HepG2 (cell line): ENCODE results near the gene CRISPLD2. TPM values are rescaled to one million over a fixed set of nuclear protein-coding genes. Genes with fewer than 3 reads are reported as not detected.
A peak's percentile ranks its signal among the peaks of the same experiment; 100 is the strongest.

Source experiments
- ARID5B ChIP-seq: IDR thresholded peaks from 2 replicates; pipeline ENCODE4 v1.4.0; 2020; ENCODE audit warnings: mild to moderate bottlenecking, missing genetic modification reagents
- ARNT2 ChIP-seq: sonication (generic); formaldehyde crosslinking; IDR thresholded peaks from 2 replicates; pipeline ENCODE4 v1.8.0; 2022; ENCODE audit warnings: mild to moderate bottlenecking, low read depth, missing genetic modification reagents, moderate library complexity
- ATF7 ChIP-seq, 2 experiments: fragments of 450-650 bp in 1 of 2; sonication (generic) in 1 of 2; formaldehyde crosslinking in 1 of 2; IDR thresholded peaks; 2 replicates each; pipeline versions ENCODE4 v1.4.0 to v1.6.1; 2016 to 2020; ENCODE audit warnings: antibody characterized with exemption in 1 of 2, mild to moderate bottlenecking in 1 of 2, missing genetic modification reagents in 1 of 2
- DRAP1 ChIP-seq: IDR thresholded peaks from 2 replicates; pipeline ENCODE4 v1.6.1; 2016; ENCODE audit warnings: missing genetic modification reagents, missing compliant biosample characterization
- E2F2 ChIP-seq: sonication (generic); formaldehyde crosslinking; IDR thresholded peaks from 2 replicates; pipeline ENCODE4 v1.4.0; 2020; ENCODE audit warnings: missing genetic modification reagents, borderline replicate concordance
- HNF1A ChIP-seq, 2 experiments: sonication (generic) in 1 of 2; formaldehyde crosslinking in 1 of 2; IDR thresholded peaks; 2 replicates each; pipeline versions ENCODE4 v1.4.0 to v1.6.1; 2016 to 2020; ENCODE audit warnings: borderline replicate concordance in 1 of 2, low read depth in 1 of 2, mild to moderate bottlenecking in 1 of 2, missing genetic modification reagents in 1 of 2
- HNRNPL ChIP-seq: fragments of 200-400 bp; formaldehyde crosslinking; IDR thresholded peaks from 2 replicates; pipeline ENCODE4 v1.6.1; 2017; ENCODE audit warnings: mild to moderate bottlenecking, low read depth, low read length
- RBFOX2 ChIP-seq: fragments of 200-400 bp; formaldehyde crosslinking; IDR thresholded peaks from 2 replicates; pipeline ENCODE4 v1.6.1; 2017; ENCODE audit warnings: low read depth, mild to moderate bottlenecking, low read length
- TAF15 ChIP-seq: fragments of 200-400 bp; formaldehyde crosslinking; IDR thresholded peaks from one replicate; pipeline ENCODE4 v1.6.1; 2018; ENCODE audit warnings: mild to moderate bottlenecking, low read depth, low read length; ENCODE audit not compliant: poor library complexity, severe bottlenecking
- THAP11 ChIP-seq: IDR thresholded peaks from 2 replicates; pipeline ENCODE4 v1.6.1; 2016; ENCODE audit warnings: missing biosample characterization, missing genetic modification reagents
- TRIM24 ChIP-seq: sonication (generic); formaldehyde crosslinking; IDR thresholded peaks from 2 replicates; pipeline ENCODE4 v1.8.0; 2022; ENCODE audit warnings: mild to moderate bottlenecking, missing genetic modification reagents
- ZGPAT ChIP-seq: IDR thresholded peaks from 2 replicates; pipeline ENCODE4 v1.6.1; 2016; ENCODE audit warnings: mild to moderate bottlenecking
- polyA plus RNA-seq, 8 experiments: library from polyadenylated mRNA; depleted of rRNA in 3 of 8; stranded (reverse) in 7 of 8; unstranded in 1 of 8; fragments of >200 nt; fragmentation: Illumina TruSeq in 4 of 8; extraction: Trizol in 4 of 8; gene quantifications; 2 replicates each; pipeline versions ENCODE4 v1.2.1 to v1.2.3, GENCODE V29; 2011 to 2016; ENCODE audit warnings: low read depth in 4 of 8, missing spikeins in 1 of 8, mixed read lengths in 1 of 8; ENCODE audit not compliant: insufficient read depth in 1 of 8
- total RNA-seq, 5 experiments: library from RNA; depleted of rRNA; stranded (reverse); fragments of >200 nt; fragmentation: Illumina TruSeq; extraction: Trizol; gene quantifications; 2 replicates each; pipeline ENCODE4 v1.2.3, GENCODE V29; 2016; ENCODE audit warnings: low read depth in 1 of 5

CRISPLD2 gene
- total and polyA plus RNA-seq, 2 of the 13 experiments (the other 11 are each of a cell fraction or from before 2014, with no cell fraction given), result 0.04 to 0.31 TPM

GRCh38 chr16:84819644-84820304 lies at the start of gene CRISPLD2 (continued):
- TF ChIP-seq HNF1A (IDR thresholded peaks at IDR 0.05; ENCODE audit: low read depth), result no peak
- 0 out of 2 replicates have a peak, but pooled peaks have one; percentile 29 for TF ChIP-seq HNF1A (CRISPR knock-in tag; IDR thresholded peaks at IDR 0.05; ENCODE audit: borderline replicate concordance)
- no peak for TF ChIP-seq ATF7 (IDR thresholded peaks at IDR 0.05)
- peak; percentile 24; the same call in 1 of the 2 replicates for TF ChIP-seq ATF7 (CRISPR knock-in tag; IDR thresholded peaks at IDR 0.05)
- peak; percentile 41; the same call in 1 of the 2 replicates for TF ChIP-seq ZGPAT (CRISPR knock-in tag)
- peak; percentile 51 for TF ChIP-seq ARNT2 (CRISPR knock-in tag)
- TF ChIP-seq DRAP1 (CRISPR knock-in tag), result peak; percentile 98
- no peak for TF ChIP-seq TAF15
- TF ChIP-seq ARID5B, result peak; percentile 11; the same call in 1 of the 2 replicates
- peak; percentile 9; the same call in 1 of the 2 replicates for TF ChIP-seq THAP11
- TF ChIP-seq HNRNPL, result peak; percentile 72; the same call in 1 of the 2 replicates
- 0 out of 2 replicates have a peak, but pooled peaks have one; percentile 49 for TF ChIP-seq TRIM24
- peak; percentile 74 for TF ChIP-seq RBFOX2
- TF ChIP-seq E2F2 (CRISPR knock-in tag), result 0 out of 2 replicates have a peak, but pooled peaks have one; percentile 22
